Fibroblast of peridontal ligament (primary cell): Measurements from ENCODE around the gene TSKU.
A peak's percentile ranks its signal among the peaks of the same experiment; 100 is the strongest.
"Not testable (repeated sequence)": the region's sequence is repeated elsewhere in the genome, so short reads cannot be mapped to it uniquely, and the experiment has no call there.

Experiments
- DNase-seq: peaks from one replicate; pipeline ENCODE4 v3.0.0-alpha.2; 2010; ENCODE audit errors: extremely low read depth

TSKU gene

DNA sequence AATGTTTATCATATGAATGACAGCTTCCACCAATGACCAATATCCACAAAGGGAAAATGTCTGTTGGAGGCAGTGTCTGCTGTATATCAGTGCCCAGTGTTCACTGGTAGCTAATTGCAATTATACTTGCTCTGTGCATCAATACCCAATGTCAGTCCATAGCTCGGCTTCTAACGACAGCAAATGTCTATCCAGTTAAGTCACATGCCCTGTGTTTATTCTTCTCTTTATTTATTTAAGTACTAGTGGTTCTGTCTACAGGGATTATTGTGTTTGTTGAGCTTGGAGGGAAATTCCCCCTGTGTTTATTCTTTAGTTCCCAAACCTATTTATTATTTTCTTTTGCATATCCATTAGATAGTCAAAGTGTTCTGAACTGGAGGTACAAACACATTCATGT lies 18.6 kb downstream of the TSKU start:
- no peak for DNase-seq

DNA sequence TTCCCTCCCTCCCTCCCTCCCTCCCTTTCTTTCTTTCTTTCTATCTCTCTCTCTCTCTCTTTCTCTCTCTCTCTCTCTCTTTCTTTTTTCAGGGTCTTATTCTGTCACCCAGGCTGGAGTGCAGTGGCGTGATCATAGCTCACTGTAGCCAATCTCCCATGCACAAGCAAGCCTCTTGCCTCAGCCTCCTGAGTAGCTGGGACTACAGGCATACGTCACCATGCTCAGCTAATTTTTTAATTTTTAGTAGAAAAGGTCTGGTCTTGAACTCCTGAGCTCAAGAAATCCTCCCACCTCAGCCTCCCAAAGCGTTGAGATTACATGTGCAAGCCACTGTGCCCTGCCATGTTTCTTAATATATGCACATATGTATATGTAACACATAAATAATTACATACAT lies 19.0 kb downstream of the TSKU start:
- no peak for DNase-seq

- no peak for DNase-seq
Observed at GRCh38 chr11:76802621-76803020, 19.5 kb downstream of the TSKU start.

- DNase-seq, result peak; percentile 64
Observed at GRCh38 chr11:76803023-76803422, 19.9 kb downstream of the TSKU start.

GRCh38 chr11:76803811-76804600 lies 20.9 kb downstream of the TSKU start:
- DNase-seq, result peak; percentile 58

DNA sequence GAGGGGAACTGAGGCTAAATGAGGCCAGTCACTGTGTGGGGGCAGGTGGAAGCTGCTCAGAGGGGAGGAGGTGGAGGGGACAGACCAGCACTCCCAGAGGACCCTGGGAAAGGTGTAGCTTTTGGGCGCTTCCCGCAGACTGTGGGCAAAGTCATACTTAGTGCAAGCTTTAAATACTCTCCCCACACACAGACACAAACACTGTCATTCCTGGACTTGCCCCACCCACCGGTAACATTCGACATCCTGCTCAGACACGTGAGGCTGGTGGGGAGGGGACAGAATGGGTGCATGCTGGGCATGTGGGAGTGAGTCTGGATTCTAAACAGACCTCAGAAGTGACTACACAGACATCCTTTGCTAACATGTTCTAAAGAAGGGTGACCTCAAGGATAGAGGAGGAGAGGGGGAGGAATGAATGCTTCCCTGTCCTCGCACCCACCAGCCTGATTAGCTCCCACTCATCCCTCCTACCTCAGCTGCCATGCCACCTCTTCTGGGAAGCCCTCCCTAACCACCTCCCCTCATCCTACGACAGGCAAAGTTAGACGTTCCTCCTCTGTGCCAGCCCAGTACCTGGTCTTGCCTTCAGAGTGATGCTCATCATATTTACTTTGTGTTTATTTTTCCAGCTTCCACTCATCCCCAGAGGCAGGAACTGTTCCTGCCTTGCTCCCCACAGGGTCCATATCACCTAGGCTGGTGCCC lies 22.2 kb downstream of the TSKU start:
- DNase-seq, result no peak

DNA sequence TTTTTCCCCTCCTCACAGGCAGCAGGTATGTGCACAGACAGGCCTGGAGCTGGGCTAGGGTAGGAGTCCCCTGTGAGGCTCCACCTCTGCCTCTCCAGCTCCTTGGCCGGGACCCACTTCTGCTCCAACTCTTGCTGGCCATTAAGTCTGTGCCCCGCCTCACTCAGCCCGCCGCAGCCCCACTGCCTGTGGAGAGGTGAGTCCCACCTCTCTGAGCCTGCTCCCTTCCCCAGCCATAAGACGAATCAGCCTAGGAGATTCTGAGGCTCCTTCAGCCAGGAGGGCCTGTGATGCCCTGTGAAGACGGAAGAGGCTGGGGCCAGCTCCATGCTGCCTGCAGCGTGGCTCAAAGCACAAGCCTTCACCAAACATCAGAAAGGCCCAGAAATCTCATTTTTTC lies 23.0 kb downstream of the TSKU start:
- DNase-seq, result no peak

GRCh38 chr11:76806608-76807205 lies 23.6 kb downstream of the TSKU start:
- no peak for DNase-seq

DNA sequence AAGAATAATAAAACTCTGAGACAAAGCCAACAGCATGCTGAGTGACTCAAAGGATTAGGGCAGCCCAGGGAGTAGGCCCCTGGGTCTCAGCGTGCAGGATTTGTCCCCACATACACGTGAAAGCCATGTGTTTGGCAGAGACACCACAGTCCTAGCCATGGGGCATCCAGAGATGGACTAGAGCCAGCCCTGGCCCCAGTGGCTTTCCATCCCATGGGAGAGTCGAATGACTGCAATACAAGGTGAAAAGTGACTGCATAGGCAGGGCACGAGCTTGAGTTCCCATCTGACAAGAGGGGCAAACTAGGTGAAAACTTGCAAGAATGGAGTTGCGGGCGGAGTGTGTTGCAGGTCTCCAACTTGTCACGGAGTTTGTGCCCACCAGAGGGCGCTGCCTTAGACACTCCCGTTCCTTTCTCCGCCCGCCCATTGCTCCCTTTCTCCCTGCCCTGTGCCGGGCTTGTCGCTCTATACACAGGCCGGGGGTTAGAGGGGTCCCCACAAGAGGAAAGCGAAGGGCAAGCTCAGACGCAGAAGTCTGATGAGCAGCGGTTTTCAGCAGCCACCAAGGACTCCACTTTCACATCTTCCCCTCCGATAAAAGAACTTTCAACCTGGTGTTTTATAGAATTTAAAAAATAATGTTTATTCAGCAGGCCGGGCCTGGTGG lies 24.2 kb downstream of the TSKU start:
- peak; percentile 82 for DNase-seq

DNA sequence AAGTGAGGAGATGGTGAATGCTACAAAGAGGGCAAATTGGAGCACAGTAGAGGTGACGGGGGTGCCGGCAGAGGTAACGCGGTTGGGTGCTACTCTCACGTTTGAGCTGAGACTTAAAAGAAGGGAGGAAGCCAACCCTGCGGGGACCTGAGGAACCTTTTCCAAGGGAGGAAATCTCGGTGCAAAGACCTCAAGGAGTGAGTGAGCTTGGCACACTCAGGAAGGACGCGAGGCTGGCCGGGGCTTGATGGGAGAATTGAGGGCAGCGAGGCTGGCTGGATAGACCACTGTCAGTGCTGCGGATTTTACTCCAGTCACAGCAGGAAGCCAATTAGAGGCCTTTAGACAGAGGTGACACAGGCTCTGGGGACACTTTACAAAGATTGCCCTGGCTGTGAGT lies 25.0 kb downstream of the TSKU start:
- DNase-seq, result no peak

GRCh38 chr11:76808996-76809395 lies 25.8 kb downstream of the TSKU start:
- DNase-seq, result no peak

DNA sequence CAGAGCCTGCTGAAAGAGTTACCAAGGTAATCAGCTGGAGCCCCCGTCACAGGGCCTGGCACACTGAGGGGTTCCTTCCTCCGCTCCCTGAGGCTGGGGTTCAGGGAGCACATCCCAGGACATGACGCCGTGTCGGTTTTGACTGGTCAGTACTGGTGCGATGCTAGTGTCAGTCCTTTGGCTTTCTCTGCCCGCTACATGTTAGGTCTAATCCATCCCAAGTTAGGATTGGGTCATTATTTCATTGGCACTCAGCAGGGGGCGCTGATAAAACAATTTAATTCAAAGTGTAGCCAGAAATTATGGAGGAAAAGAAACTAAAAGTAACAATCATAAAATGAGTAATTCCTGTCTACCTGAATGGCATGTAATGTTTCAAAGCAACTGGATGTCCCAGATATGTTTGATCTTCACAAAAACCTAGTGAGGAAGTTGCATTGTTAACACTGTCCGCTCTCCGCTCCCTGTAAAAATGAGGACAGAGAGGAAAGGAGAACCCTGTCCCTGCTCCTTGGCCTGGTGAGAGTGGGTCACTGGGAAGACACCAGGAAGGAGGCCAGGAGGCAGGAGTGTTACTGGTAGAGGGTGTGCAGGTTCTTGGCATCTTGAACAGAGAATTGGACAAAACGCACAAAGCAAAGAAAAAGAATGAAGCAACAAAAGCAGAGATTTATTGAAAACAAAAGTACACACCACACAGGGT lies 27.1 kb downstream of the TSKU start:
- peak; percentile 60 for DNase-seq

GRCh38 chr11:76811259-76811658 lies 28.1 kb downstream of the TSKU start:
- DNase-seq, result no peak

DNA sequence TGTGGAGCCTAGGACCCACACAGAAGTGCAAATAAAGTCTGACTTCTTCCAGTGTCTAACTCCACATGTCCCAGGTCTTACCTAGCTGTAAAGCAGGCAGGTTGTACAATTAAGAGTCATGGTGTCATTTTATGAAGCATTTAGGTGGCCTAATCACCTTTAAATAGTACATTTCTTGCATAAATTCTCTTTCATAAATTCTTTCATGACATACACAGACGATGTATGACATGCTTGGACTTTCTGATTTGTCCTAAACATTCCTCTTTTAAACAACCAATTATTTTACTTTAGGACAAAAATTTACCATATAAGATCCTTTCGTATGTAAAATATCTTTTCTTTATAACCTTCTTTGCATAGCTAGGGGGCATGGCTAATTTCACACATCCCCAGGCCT lies 31.3 kb downstream of the TSKU start:
- no peak for DNase-seq

DNA sequence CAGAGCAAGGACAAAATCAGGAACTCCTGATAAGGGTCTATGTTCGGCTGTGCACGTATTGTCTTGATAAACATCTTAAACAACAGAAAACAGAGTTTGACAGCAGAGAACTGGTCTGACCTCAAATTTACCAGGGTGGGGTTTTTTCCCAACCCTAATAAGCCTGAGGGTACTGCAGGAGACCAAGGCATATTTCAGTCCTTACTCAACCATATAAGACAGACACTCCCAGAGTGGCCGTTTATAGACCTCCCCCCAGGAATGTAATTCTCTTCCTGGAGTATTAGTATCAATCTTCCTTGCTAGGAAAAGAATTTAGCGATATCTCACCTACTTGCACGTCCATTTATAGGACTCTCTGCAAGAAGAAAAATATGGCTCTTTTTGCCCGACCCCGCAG lies 32.5 kb downstream of the TSKU start:
- not testable (repeated sequence) for DNase-seq

DNA sequence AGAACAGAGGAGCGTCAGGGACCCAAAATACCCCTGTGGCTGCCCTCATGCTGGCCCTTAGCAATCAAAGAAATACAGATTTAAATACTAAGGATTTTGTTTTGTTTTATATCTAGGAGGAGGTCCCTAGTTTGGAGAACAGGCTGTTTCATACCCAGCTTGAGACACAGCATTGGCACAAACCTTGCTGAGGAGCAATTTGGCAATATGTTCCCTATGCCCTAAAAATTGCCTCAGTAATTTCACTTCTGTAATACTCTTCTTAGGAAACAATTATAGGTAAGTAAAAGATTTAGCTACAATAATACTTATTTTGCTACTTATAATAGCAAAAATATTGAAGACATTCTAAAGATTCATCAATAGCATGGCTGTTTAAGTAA lies 37.0 kb downstream of the TSKU start:
- DNase-seq, result no peak

DNA sequence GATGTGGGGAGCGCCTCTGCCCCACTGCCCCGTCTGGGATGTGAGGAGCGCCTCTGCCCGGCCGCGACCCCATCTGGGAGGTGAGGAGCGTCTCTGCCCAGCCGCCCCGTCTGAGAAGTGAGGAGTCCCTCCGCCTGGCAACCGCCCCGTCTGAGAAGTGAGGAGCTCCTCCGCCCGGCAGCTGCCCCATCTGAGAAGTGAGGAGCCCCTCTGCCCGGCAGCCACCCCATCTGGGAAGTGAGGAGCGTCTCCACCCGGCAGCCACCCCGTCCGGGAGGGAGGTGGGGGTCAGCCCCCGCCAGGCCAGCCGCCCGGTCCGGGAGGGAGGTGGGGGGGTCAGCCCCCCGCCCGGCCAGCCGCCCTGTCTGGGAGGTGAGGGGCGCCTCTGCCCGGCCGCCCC lies 38.2 kb downstream of the TSKU start:
- not testable (repeated sequence) for DNase-seq

DNA sequence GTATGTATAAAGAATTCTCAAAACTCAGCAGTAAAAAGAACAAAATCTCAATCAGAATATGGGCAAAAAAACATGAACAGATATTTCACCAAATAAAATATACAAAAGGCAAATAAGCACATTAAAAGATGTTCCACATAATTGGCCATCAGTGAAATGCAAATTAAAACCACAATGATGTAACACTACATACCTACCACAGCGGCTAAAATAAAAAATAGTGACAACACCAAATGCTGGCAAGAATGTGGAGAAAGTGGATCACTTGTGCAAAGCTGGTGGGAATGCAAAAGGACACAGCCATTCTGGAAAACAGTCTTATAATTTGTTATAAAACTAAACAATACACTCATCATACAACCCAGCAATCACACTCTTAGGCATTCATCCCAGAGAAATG lies 39.2 kb downstream of the TSKU start:
- no peak for DNase-seq

- peak; percentile 60 for DNase-seq
Observed at GRCh38 chr11:76823481-76824028, 40.4 kb downstream of the TSKU start.

GRCh38 chr11:76824083-76824939 lies 41.2 kb downstream of the TSKU start:
- peak; percentile 32 for DNase-seq
